Esophagus muscularis mucosa (tissue), 4 donors: ENCODE measurements around the gene ITGB8. TPM values are rescaled to one million over a fixed set of nuclear protein-coding genes. Genes with fewer than 3 reads are reported as not detected.

Experiments used
- DNase-seq: peaks from one replicate; pipeline ENCODE4 v3.0.0-alpha.2; 2017; ENCODE audit errors: extremely low spot score
- H3K27ac ChIP-seq, 4 donors: fragments of 200-600 bp; sonication (generic); replicated peaks in 1 of 4; 1 replicate in 3 of 4; 2 replicates in 1 of 4; pipeline ENCODE4 v1.5.1; 2016 to 2019; ENCODE audit warnings: mild to moderate bottlenecking in 1 of 4
- H3K27me3 ChIP-seq, 4 donors: fragments of 200-600 bp; sonication (generic); one replicate each; pipeline versions ENCODE4 v1.5.1 to v1.6.0; 2016 to 2019
- H3K36me3 ChIP-seq, 4 donors: fragments of 200-600 bp; sonication (generic); one replicate each; pipeline ENCODE4 v1.5.1; 2016 to 2019
- H3K4me1 ChIP-seq, 4 donors: fragments of 200-600 bp; sonication (generic); one replicate each; pipeline ENCODE4 v1.5.1; 2016 to 2019
- H3K4me3 ChIP-seq, 4 donors: fragments of 200-600 bp; sonication (generic); 1 replicate in 2 of 4; 2 replicates in 2 of 4; pipeline ENCODE4 v1.5.1; 2016 to 2019; ENCODE audit warnings: mild to moderate bottlenecking in 4 of 4, moderate library complexity in 1 of 4
- H3K9me3 ChIP-seq, 4 donors: fragments of 200-600 bp; sonication (generic); 1 replicate in 3 of 4; 2 replicates in 1 of 4; pipeline ENCODE4 v1.5.1; 2016 to 2019
- EP300 ChIP-seq: sonication (generic); formaldehyde crosslinking; IDR thresholded peaks from one replicate; pipeline ENCODE4 v1.6.1; 2017; ENCODE audit warnings: antibody characterized with exemption
- POLR2A ChIP-seq: fragments of 450-650 bp; IDR thresholded peaks from one replicate; pipeline ENCODE4 v1.6.1; 2017; ENCODE audit warnings: antibody characterized with exemption, moderate library complexity, mild to moderate bottlenecking, low read depth
- POLR2AphosphoS5 ChIP-seq, 2 donors: sonication (generic); formaldehyde crosslinking; IDR thresholded peaks; one replicate each; pipeline ENCODE4 v1.6.1; 2017; ENCODE audit warnings: antibody characterized with exemption in 2 of 2
- WGBS: methylation state at CpG from one replicate; pipeline ENCODE4 v1.1.5; 2018; 5-methylcytosine and 5-hydroxymethylcytosine counted together
- intact Hi-C: fragments of 100-400 bp; cut with DNase I; formaldehyde crosslinking; loops from one replicate; pipeline ENCODE4 v1.15.1; 2023
- total RNA-seq, 4 donors: library from RNA; depleted of rRNA; stranded (reverse); fragments of >200 nt; gene quantifications; one replicate each; pipeline versions ENCODE4 v1.1.0 to v1.2.1, GENCODE V29; 2016
- TF ChIP-seq, protein P1 (sequence below), 3 experiments: fragments of 200-600 bp in 2 of 3; fragments of 450-650 bp in 1 of 3; sonication (generic) in 2 of 3; IDR thresholded peaks; one replicate each; pipeline ENCODE4 v1.5.1; 2017 to 2019; ENCODE audit warnings: antibody characterized with exemption in 3 of 3, mild to moderate bottlenecking in 2 of 3, moderate library complexity in 1 of 3

The ITGB8 gene
- 10 to 100 TPM; 19.5 to 30.4 (median 21.5) TPM for total RNA-seq

DNA sequence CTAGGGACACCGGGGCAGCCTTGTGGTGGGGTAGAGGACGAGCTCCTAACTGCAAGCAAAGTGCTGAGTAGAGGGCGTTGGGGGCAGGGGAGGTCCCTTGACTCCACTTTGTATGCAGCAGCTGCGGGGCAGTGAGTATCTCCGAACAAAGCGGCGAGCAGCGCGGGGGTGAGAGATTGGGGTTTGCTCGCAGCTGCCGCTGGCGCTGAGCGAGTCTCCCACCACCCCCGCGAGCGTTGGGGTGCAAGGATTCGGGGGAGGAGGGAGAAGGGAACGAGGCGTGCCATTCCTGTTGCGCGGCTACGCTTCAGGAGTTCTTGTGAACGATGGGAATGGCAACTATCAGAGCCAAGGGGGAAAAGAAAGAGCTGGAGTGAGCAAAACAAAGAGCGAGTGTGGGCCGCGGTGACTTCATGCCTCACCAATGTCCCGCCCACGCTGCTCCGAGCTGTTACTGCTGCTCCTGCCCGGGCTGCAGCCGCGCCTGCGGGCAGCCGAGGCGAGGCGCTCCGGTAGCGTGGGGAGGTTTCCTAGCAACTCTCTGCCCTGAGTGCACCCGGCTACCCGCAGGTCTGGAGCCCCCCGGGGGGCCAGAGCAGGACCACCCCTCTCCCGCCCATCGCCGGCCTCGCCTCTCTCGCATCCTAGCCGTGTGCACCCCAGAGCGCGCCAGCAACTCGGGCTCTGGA is at the start of gene ITGB8:
Gene ITGB8 (plus strand): TSS at position 662 of the 689 bp plus-strand sequence. CDS start 907 bp downstream, outside the sequence.
- H3K9me3 ChIP-seq: no peaks in the 10 kb centered on the region
- peak within 1 kb of the TSS; percentile 72 to 88 (median 77) for H3K4me3 ChIP-seq
- TF ChIP-seq POLR2A (peak; percentile 25), EP300 (no peak), POLR2AphosphoS5 (IDR thresholded peaks at IDR 0.05) (peak in 1 of 2 donors; percentile 80)
- TF ChIP-seq, protein P1, sequence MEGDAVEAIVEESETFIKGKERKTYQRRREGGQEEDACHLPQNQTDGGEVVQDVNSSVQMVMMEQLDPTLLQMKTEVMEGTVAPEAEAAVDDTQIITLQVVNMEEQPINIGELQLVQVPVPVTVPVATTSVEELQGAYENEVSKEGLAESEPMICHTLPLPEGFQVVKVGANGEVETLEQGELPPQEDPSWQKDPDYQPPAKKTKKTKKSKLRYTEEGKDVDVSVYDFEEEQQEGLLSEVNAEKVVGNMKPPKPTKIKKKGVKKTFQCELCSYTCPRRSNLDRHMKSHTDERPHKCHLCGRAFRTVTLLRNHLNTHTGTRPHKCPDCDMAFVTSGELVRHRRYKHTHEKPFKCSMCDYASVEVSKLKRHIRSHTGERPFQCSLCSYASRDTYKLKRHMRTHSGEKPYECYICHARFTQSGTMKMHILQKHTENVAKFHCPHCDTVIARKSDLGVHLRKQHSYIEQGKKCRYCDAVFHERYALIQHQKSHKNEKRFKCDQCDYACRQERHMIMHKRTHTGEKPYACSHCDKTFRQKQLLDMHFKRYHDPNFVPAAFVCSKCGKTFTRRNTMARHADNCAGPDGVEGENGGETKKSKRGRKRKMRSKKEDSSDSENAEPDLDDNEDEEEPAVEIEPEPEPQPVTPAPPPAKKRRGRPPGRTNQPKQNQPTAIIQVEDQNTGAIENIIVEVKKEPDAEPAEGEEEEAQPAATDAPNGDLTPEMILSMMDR (IDR thresholded peaks at IDR 0.05): no peak
- H3K4me1 ChIP-seq: peaks cover 5 to 51% (median 44%) of the 10 kb centered on the region in 4 donors
- peak; percentile 95 for DNase-seq
- H3K36me3 ChIP-seq: no peaks in the 10 kb centered on the region
- H3K27me3 ChIP-seq: no peaks in the 10 kb centered on the region
- H3K27ac ChIP-seq: peak within 1 kb of the TSS; percentile 89 to 95 (median 92)
- under 1% methylated on average over 33 of the region's 50 CpGs for WGBS
- intact Hi-C loops: no loop called here

DNA sequence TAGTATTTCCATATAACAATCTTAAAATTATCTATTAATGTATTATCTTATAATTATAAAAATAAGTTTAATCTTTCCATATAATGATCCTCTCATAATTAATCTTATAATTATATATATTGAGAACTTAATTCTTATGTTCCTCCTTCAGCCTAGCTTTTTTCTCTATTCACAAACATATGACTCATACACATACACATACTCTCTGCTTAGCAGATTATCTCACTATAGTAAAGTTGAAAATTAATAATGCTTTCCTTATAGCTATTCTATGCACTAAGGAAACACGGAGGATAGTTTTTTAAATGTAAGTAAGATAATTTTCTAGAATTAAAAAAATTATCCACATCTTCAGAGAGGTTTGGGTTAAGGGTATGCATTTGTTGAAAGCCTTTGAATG is 47.7 kb upstream of the ITGB8 start:
- intact Hi-C loops: no loop called here
- Histone ChIP-seq H3K9me3 (no peaks in the 10 kb centered on the region), H3K27me3 (no peaks in the 10 kb centered on the region), H3K4me3 (no peak overlapping the region), H3K27ac (no peak overlapping the region), H3K4me1 (peaks cover 0 to 16% (median 7%) of the 10 kb centered on the region in 4 donors), H3K36me3 (no peaks in the 10 kb centered on the region)
- TF ChIP-seq EP300 (no peak), POLR2A (no peak), POLR2AphosphoS5 (IDR thresholded peaks at IDR 0.05) (no peak)
- TF ChIP-seq, protein P1 (IDR thresholded peaks at IDR 0.05): no peak
- 91% methylated on average over 1 of the region's 1 CpG for WGBS
- DNase-seq: no peak

DNA sequence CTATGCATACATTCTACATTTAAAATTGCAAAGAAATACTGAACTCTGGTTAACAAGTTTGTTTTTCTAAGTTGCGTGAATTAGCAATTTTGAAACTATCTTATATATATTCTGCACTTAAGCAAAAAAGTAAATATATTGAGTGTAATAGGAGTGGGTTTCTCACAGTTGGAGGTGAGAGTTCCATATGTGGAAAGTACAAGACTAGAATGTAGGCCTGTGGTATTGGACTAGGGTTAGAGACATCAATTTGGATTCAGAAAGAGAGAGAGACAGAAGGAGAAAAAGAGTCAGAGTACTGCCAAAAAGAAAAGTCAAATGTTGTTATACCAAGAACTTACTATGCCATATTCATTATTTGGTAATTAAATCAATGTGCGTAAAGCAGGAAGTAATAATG is 47.3 kb upstream of the ITGB8 start:
- Histone ChIP-seq H3K4me3 (no peak overlapping the region), H3K9me3 (no peaks in the 10 kb centered on the region), H3K27me3 (no peaks in the 10 kb centered on the region), H3K27ac (no peak overlapping the region), H3K36me3 (no peaks in the 10 kb centered on the region), H3K4me1 (peaks cover 0 to 16% (median 7%) of the 10 kb centered on the region in 4 donors)
- WGBS: 95% methylated on average over 2 of the region's 2 CpGs
- DNase-seq: no peak
- TF ChIP-seq EP300: no peak
- TF ChIP-seq, protein P1 (IDR thresholded peaks at IDR 0.05): no peak
- no peak for TF ChIP-seq POLR2A
- no peak for TF ChIP-seq POLR2AphosphoS5 (IDR thresholded peaks at IDR 0.05)
- intact Hi-C loops: no loop called here

DNA sequence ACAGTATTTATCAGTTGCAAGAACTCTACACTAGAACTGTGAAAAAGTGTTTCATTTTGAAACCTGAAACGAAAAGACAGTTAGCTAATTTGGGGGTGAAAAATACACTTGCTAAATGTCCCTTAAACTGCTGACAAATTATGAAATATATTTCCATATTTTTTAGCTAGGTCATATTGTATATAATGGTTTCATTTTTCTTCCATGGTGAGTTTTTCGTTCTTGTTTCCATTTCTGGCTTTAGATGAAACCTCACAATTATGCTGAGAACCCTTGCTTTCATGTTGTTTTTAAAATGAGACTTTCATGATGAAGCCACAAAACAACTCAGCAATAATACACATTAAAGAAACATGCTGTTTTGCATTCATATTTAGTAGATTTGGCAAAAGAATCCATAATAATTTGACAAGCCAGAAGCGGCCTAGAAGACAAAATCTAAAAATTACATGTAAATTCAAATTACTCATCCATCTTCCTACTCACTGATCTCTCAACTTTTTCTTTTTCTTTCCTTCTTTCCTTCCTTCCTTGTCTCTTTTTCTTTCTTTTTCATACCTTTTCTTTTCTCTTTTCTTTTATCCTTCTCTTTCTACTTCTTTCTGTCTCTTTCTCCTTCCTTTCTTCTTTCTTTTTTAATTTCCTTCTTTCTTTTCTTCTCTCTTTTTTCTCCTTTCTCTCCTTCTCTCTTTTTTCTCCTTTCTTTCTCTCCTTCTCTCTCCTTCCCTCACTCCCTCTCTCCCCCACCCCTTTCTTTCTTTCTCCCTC is 46.5 kb upstream of the ITGB8 start:
- Histone ChIP-seq H3K36me3 (no peaks in the 10 kb centered on the region), H3K4me3 (no peak overlapping the region), H3K9me3 (no peaks in the 10 kb centered on the region), H3K27me3 (no peaks in the 10 kb centered on the region), H3K27ac (no peak overlapping the region), H3K4me1 (peaks cover 0 to 16% (median 7%) of the 10 kb centered on the region in 4 donors)
- no peak for TF ChIP-seq POLR2AphosphoS5 (IDR thresholded peaks at IDR 0.05)
- no peak for TF ChIP-seq POLR2A
- no peak for TF ChIP-seq EP300
- TF ChIP-seq, protein P1 (IDR thresholded peaks at IDR 0.05): no peak
- intact Hi-C loops: no loop called here
- WGBS: 82% methylated on average over 3 of the region's 3 CpGs
- DNase-seq: no peak
